Hepatocyte (in vitro differentiated cells): ENCODE results near the gene PDIA5. TPM values are rescaled to one million over a fixed set of nuclear protein-coding genes. Genes with fewer than 3 reads are reported as not detected.

Source experiments
- DNase-seq: peaks from one replicate; pipeline ENCODE4 v3.0.0-alpha.2; 2016; ENCODE audit warnings: low spot score
- H2AFZ ChIP-seq: fragments of 200-600 bp; sonication (generic); 2 replicates; pipeline ENCODE4 v1.6.0; 2016; ENCODE audit warnings: antibody characterized with exemption, mild to moderate bottlenecking
- H3K27ac ChIP-seq: fragments of 200-600 bp; sonication (generic); 2 replicates; pipeline ENCODE4 v1.5.1; 2016; ENCODE audit warnings: mild to moderate bottlenecking
- H3K27me3 ChIP-seq: fragments of 200-600 bp; sonication (generic); 2 replicates; pipeline ENCODE4 v1.6.1; 2016
- H3K36me3 ChIP-seq: fragments of 200-600 bp; sonication (generic); replicated peaks from 2 replicates; pipeline ENCODE4 v1.5.1; 2016; ENCODE audit warnings: low read depth; ENCODE audit not compliant: insufficient read depth
- H3K4me1 ChIP-seq: fragments of 200-600 bp; sonication (generic); 2 replicates; pipeline ENCODE4 v1.5.1; 2016; ENCODE audit warnings: mild to moderate bottlenecking, moderate library complexity; ENCODE audit not compliant: insufficient read depth
- H3K4me2 ChIP-seq: fragments of 200-600 bp; sonication (generic); 2 replicates; pipeline ENCODE4 v1.6.0; 2016
- H3K4me3 ChIP-seq: fragments of 200-600 bp; sonication (generic); 2 replicates; pipeline ENCODE4 v1.5.1; 2016; ENCODE audit warnings: mild to moderate bottlenecking
- H3K79me2 ChIP-seq: fragments of 200-600 bp; sonication (generic); 2 replicates; pipeline ENCODE4 v1.6.0; 2017; ENCODE audit warnings: mild to moderate bottlenecking
- H3K9me2 ChIP-seq: fragments of 200-600 bp; sonication (generic); replicated peaks from 2 replicates; pipeline ENCODE4 v1.6.0; 2017; ENCODE audit warnings: mild to moderate bottlenecking; ENCODE audit not compliant: insufficient read depth
- H3K9me3 ChIP-seq: fragments of 200-600 bp; sonication (generic); 2 replicates; pipeline ENCODE4 v1.5.1; 2016; ENCODE audit warnings: low read depth, mild to moderate bottlenecking
- H4K20me1 ChIP-seq: fragments of 200-600 bp; sonication (generic); 2 replicates; pipeline ENCODE4 v1.6.0; 2016; ENCODE audit warnings: mild to moderate bottlenecking; ENCODE audit not compliant: insufficient read depth, poor library complexity, severe bottlenecking
- CTCF ChIP-seq: fragments of 200-600 bp; sonication (generic); IDR thresholded peaks from 2 replicates; pipeline ENCODE4 v1.5.1; 2016; ENCODE audit warnings: antibody characterized with exemption, mild to moderate bottlenecking; ENCODE audit not compliant: poor library complexity
- EZH2 ChIP-seq: fragments of 200-600 bp; sonication (generic); IDR thresholded peaks from 2 replicates; pipeline ENCODE4 v1.6.1; 2016; ENCODE audit warnings: antibody characterized with exemption, mild to moderate bottlenecking, borderline replicate concordance
- EZH2phosphoT487 ChIP-seq: fragments of 200-600 bp; sonication (generic); IDR thresholded peaks from one replicate; pipeline ENCODE4 v1.6.1; 2018; ENCODE audit warnings: antibody characterized with exemption, mild to moderate bottlenecking, low read depth, moderate library complexity; ENCODE audit not compliant: unreplicated experiment, severe bottlenecking
- WGBS: methylation state at CpG from one replicate; pipeline ENCODE4 v1.1.6; 2016; ENCODE audit warnings: low lambda C conversion rate; ENCODE audit errors: missing lambda C conversion rate; 5-methylcytosine and 5-hydroxymethylcytosine counted together
- polyA plus RNA-seq: library from polyadenylated mRNA; unstranded; fragments of >200 nt; fragmentation: Nextera tagmentation; extraction: Ambion mirVana; gene quantifications from 2 replicates; pipeline ENCODE4 v1.2.1, GENCODE V29; 2016
- total RNA-seq: library from RNA; depleted of rRNA; stranded (reverse); fragments of >200 nt; gene quantifications from 2 replicates; pipeline ENCODE4 v1.2.3, GENCODE V29; 2014

PDIA5 gene
- total and polyA plus RNA-seq, 2 experiments from 2014 or later, result 71.8 to 97.3 TPM

DNA sequence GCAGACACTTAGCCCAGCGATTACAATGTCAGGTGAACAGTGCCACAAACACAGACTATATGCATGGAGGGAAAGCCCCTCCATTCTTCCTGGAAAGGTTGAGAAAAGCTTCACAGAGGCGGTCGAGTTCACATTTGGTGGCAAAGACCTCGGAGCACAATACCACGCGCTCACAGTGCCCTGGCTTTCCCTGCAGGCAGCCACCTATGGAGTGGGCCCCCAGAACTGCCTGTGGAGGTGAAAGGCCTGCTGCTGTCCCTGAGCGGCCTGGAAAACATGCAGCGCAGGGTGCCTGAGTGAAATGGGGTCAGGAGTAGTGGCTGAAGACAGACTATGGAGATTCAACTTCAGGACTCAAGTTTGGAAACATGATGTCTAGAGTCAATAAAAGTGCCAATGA is 26.9 kb downstream of the PDIA5 start:
- 93% methylated on average over 8 of the region's 8 CpGs for WGBS
- no peak for TF ChIP-seq CTCF
- no peak for TF ChIP-seq EZH2phosphoT487
- TF ChIP-seq EZH2, result no peak
- Histone ChIP-seq H3K27me3 (no peaks in the 10 kb centered on the region), H3K36me3 (no peaks in the 10 kb centered on the region), H3K27ac (no peak overlapping the region), H2AFZ (no peak overlapping the region), H3K4me1 (peaks cover 14% of the 10 kb centered on the region), H3K9me3 (no peaks in the 10 kb centered on the region), H3K79me2 (peaks cover 57% of the 10 kb centered on the region), H3K9me2 (no peaks in the 10 kb centered on the region), H3K4me3 (no peak overlapping the region), H4K20me1 (peaks cover 23% of the 10 kb centered on the region), H3K4me2 (no peak overlapping the region)
- no peak for DNase-seq

DNA sequence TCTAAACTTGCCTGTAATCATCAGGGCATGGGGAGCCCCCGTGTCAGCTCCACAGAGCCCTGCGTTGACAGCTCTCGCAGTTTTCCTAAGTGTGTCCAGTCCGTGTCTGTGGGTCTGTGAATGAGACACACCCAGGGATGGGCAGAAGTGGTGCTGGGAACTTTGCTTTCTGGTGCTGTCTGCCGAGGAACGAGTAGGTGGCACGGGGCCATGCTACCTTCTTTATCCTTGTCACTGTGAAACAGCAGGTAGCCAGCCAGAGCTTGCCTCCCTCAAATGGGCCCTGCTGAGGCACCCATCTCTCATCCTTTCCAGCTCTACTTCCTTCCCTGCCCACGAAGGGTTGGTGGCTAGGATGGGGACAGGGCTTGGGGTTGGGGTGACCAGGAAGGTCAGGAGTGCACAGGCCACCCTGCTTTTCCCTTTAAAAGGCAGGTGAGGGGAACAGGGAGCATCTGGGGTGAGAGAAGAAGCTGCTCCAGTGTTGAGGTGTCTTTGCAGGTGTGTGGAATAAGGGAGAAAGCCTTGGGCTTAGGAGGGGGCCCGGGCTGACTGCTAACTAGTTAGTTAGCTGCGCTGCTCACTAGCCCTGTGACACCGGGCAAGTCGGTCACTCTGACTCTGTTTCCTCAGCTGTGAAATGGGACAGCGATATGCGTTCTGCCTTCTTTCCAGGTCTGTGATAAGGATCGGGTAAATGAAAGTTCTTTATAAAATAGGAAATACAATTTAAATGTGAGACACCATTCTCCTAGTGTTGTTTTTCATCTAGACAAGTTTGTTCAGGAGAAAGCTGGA is 27.9 kb downstream of the PDIA5 start:
- Histone ChIP-seq H4K20me1 (peaks cover 19% of the 10 kb centered on the region), H3K79me2 (peaks cover 47% of the 10 kb centered on the region)
- WGBS, result 94% methylated on average over 15 of the region's 15 CpGs

DNA sequence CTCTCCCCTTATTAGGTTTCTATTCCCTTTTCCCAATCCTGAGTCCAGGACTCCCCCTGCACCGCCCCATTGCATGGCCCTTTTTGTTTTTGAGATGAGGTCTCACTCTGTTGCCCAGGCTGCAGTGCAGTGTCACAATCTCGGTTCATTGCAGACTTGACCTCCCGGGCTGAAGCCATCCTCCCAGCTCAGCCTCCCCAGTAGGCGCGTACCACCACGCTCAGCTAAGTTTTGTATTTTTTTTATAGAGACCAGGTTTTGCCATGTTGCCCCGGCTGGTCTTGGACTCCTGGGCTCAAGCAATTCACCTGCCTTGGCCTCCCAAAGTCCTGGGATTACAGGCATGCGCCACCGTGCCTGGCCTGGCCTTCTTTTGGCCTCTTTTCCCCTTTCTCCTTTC is 29.3 kb downstream of the PDIA5 start:
- WGBS, result 96% methylated on average over 9 of the region's 9 CpGs
- Histone ChIP-seq H2AFZ (no peak overlapping the region), H4K20me1 (peaks cover 7% of the 10 kb centered on the region), H3K4me3 (no peak overlapping the region), H3K79me2 (peaks cover 34% of the 10 kb centered on the region), H3K27me3 (no peaks in the 10 kb centered on the region), H3K4me2 (peak overlapping the region; percentile 7), H3K4me1 (peaks cover 14% of the 10 kb centered on the region), H3K9me3 (no peaks in the 10 kb centered on the region), H3K27ac (peak overlapping the region; percentile 60), H3K9me2 (no peaks in the 10 kb centered on the region), H3K36me3 (no peaks in the 10 kb centered on the region)
- TF ChIP-seq EZH2, result no peak
- TF ChIP-seq EZH2phosphoT487, result no peak
- TF ChIP-seq CTCF, result no peak
- no peak for DNase-seq

More for the DNA sequence above, 27.9 kb downstream of the PDIA5 start:
- no peak for DNase-seq
- Histone ChIP-seq H3K36me3 (no peaks in the 10 kb centered on the region), H3K4me3 (no peak overlapping the region), H3K4me1 (peaks cover 14% of the 10 kb centered on the region), H2AFZ (no peak overlapping the region), H3K27me3 (no peaks in the 10 kb centered on the region), H3K9me3 (no peaks in the 10 kb centered on the region), H3K27ac (no peak overlapping the region), H3K9me2 (no peaks in the 10 kb centered on the region), H3K4me2 (no peak overlapping the region)
- no peak for TF ChIP-seq EZH2phosphoT487
- no peak for TF ChIP-seq CTCF
- no peak for TF ChIP-seq EZH2
